C4-2B (cell line): Measurements from ENCODE around the gene GRIA4.

Experiments
- CTCF ChIP-seq: fragments of 450-650 bp; conservative IDR thresholded peaks from 2 replicates; pipeline ENCODE4 v1.5.1; 2017; ENCODE audit warnings: mild to moderate bottlenecking
- ZFX ChIP-seq: fragments of 450-650 bp; IDR thresholded peaks from 2 replicates; pipeline ENCODE4 v1.6.1; 2017

GRCh38 chr11:105823495-105824033, 213.7 kb downstream of the GRIA4 start:
- TF ChIP-seq CTCF (no peak), ZFX (no peak)
